PC-3 (cell line): ENCODE measurements around the gene FERMT3.

ENCODE experiments used
- EZH2 ChIP-seq: fragments of 300-600 bp; sonication (generic); IDR thresholded peaks from one replicate; pipeline ENCODE4 v1.6.1; 2017; ENCODE audit warnings: antibody characterized with exemption, mild to moderate bottlenecking, low read length; ENCODE audit not compliant: unreplicated experiment
- EZH2phosphoT487 ChIP-seq: fragments of 300-600 bp; sonication (generic); IDR thresholded peaks from 2 replicates; pipeline ENCODE4 v1.6.1; 2018; ENCODE audit warnings: mild to moderate bottlenecking, antibody characterized with exemption, low read length, borderline replicate concordance
- TF ChIP-seq, protein P1 (sequence below): fragments of 300-600 bp; sonication (generic); conservative IDR thresholded peaks from 2 replicates; pipeline ENCODE4 v1.5.1; 2017; ENCODE audit warnings: antibody characterized with exemption, low read depth, mild to moderate bottlenecking, low read length

DNA sequence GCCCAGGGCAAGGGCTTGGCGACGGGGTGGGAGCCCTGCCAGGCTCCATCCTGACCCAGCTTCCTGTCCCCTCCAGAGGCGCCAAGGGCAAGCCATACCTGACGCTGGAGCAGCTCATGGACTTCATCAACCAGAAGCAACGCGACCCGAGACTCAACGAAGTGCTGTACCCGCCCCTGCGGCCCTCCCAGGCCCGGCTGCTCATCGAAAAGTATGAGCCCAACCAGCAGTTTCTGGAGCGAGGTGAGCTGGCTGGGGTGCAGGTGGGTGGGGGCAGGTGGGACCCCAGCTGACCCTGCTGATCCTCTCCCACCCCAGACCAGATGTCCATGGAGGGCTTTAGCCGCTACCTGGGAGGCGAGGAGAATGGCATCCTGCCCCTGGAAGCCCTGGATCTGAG lies 49.8 kb downstream of the FERMT3 start:
- TF ChIP-seq, protein P1, sequence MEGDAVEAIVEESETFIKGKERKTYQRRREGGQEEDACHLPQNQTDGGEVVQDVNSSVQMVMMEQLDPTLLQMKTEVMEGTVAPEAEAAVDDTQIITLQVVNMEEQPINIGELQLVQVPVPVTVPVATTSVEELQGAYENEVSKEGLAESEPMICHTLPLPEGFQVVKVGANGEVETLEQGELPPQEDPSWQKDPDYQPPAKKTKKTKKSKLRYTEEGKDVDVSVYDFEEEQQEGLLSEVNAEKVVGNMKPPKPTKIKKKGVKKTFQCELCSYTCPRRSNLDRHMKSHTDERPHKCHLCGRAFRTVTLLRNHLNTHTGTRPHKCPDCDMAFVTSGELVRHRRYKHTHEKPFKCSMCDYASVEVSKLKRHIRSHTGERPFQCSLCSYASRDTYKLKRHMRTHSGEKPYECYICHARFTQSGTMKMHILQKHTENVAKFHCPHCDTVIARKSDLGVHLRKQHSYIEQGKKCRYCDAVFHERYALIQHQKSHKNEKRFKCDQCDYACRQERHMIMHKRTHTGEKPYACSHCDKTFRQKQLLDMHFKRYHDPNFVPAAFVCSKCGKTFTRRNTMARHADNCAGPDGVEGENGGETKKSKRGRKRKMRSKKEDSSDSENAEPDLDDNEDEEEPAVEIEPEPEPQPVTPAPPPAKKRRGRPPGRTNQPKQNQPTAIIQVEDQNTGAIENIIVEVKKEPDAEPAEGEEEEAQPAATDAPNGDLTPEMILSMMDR, result no peak
- TF ChIP-seq EZH2phosphoT487, result no peak
- no peak for TF ChIP-seq EZH2
